HG03442 (cell line): ENCODE measurements around the gene SREBF2.
"Not testable (repeated sequence)": the region's sequence is repeated elsewhere in the genome, so short reads cannot be mapped to it uniquely, and the experiment has no call there.

Experiments used
- ATAC-seq: cut with Tn5 transposase; IDR thresholded peaks from one replicate; pipeline ENCODE4 v1.9.1; 2021; ENCODE audit warnings: mild to moderate bottlenecking, moderate library complexity; ENCODE audit not compliant: unreplicated experiment

Gene SREBF2

GRCh38 chr22:41820447-41820846, 12.5 kb upstream of the SREBF2 start:
- no peak for ATAC-seq

GRCh38 chr22:41821471-41822316, 11.2 kb upstream of the SREBF2 start:
- ATAC-seq = no peak

- ATAC-seq = no peak
Measured at GRCh38 chr22:41822317-41823057, 10.4 kb upstream of the SREBF2 start.

DNA sequence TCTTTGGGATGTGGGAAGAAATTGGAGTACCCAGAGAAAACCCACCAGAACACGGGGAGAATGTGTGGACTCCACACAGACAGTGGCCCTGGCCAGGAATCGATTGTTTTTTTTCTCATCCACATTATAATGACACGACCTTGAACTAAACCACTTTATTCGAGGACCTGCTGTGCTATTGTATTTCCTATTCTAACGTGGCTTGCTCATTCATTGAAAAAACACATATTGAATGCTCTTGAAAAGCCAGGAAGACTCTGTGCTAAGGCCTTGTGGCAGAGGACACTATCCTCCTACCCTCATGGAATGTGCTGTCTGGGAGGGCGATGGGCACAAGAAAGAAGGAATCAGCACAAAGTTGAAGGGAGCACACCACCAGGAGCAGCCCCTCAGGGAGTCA, 9.1 kb upstream of the SREBF2 start:
- ATAC-seq = no peak

GRCh38 chr22:41825376-41825775, 7.5 kb upstream of the SREBF2 start:
- no peak for ATAC-seq

GRCh38 chr22:41826021-41826420, 6.9 kb upstream of the SREBF2 start:
- no peak for ATAC-seq

GRCh38 chr22:41826430-41827383, 6.2 kb upstream of the SREBF2 start:
- ATAC-seq = no peak

- no peak for ATAC-seq
Measured at GRCh38 chr22:41827671-41828070, 5.2 kb upstream of the SREBF2 start.

- ATAC-seq = no peak
Measured at GRCh38 chr22:41828516-41828915, 4.4 kb upstream of the SREBF2 start.

DNA sequence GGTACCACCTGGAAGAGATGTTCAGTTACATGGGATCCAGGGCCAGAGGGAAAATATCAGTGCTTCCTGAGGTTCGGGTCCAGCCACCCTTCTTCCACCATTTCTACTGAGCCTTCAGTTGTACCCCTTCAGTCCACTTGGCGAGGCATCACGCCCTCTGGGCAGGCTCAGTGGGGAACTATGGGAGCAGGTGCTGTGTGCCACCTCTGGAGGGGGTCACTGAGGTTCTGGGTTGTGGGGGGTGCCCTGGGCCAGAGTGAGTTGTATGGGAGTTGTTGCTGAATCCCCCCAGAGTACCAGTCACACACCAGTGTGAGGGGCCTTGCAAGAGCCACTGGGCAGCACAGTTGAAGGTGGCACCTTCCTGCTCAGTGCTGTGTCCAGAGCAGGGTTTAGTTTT, 2.7 kb upstream of the SREBF2 start:
- no peak for ATAC-seq

DNA sequence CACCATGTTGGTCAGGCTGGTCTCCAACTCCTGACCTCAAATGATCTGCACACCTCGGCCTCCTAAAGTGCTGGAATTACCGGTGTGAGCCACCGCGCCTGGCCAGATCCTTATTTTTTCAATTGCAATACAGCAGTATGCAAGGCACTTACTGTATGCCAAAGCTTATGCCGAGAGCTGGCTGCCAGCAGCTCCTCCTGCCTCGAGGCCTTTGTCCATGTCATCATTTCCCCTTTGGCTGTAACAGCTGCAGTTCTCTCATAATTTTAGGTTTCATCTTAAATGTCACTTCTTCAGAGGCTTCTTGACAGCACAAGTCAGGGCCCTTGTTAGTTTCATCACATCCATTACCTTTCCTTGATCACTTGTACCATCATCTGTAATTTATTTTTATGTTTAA, 1.5 kb upstream of the SREBF2 start:
- ATAC-seq = no peak

GRCh38 chr22:41831828-41832552, 915 bp upstream of the SREBF2 start:
- ATAC-seq = no peak

- ATAC-seq = peak; percentile 17
Measured at GRCh38 chr22:41833369-41834004, 582 bp downstream of the SREBF2 start.

GRCh38 chr22:41834005-41834944, 1.4 kb downstream of the SREBF2 start:
- no peak for ATAC-seq

GRCh38 chr22:41835462-41835861, 2.6 kb downstream of the SREBF2 start:
- not testable (repeated sequence) for ATAC-seq

- ATAC-seq = no peak
Measured at GRCh38 chr22:41836551-41836950, 3.6 kb downstream of the SREBF2 start.

DNA sequence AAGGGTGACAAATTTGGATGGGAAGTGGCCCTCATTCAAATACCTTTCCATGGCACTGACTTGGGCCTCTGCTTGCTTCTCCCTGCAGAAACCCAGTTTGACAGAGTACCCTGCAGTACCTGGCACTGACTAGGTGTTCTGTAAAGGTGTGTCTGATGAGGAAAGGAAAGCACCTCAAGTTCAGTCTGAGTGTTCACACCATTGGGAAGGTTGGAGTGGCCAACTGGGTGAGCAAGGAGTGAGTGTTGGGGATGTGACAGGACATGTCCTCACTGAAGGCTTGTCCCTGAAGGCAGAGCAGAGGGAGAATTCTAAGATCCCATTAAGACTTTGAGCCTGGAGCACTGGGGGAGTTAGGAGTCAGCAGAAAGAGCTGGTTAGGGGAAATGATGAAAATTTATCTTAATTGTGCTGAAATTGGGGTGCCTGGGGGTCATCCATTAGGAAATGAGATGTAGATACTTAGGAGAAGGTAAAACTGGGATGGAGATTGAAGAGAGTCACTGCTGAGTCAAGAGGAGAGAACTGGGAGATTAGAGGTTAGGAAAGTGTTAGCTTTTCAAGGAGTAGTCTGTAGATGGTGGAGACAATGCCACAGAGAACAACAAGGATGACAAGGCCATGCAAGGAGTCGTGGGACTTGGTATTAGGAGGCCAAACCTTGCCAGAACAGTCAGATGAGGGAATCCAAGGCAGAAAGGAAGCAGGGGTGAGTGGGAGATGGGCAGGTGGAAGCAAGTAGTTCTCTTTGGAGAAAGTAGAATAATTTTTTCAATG, 6.1 kb downstream of the SREBF2 start:
- no peak for ATAC-seq

GRCh38 chr22:41840216-41840615, 7.3 kb downstream of the SREBF2 start:
- ATAC-seq = no peak
